Measurements from ENCODE around the gene ZNF808.
"Not testable (repeated sequence)": the region's sequence is repeated elsewhere in the genome, so short reads cannot be mapped to it uniquely, and the experiment has no call there.

The ZNF808 gene

GRCh38 chr19:52507266-52507665, 20.2 kb upstream of the ZNF808 start:
- Histone ChIP-seq H3K27me3 (ENCODE audit: insufficient read depth, low read depth) (no peaks in the 10 kb centered on the region), H3K36me3 (ENCODE audit: insufficient read depth) (no peaks in the 10 kb centered on the region), H3K27ac (no peak overlapping the region), H3K79me2 (ENCODE audit: insufficient read depth, low read depth) (no peaks in the 10 kb centered on the region), H3K9ac (no peak overlapping the region), H3K4me1 (ENCODE audit: low read depth, poor library complexity, severe bottlenecking) (no peaks in the 10 kb centered on the region), H4K20me1 (ENCODE audit: insufficient read depth) (no peaks in the 10 kb centered on the region), H3K4me2 (no peak overlapping the region), H3K4me3 (IDR thresholded peaks at IDR 0.05; ENCODE audit: insufficient read depth, low read depth, low read length) (no peak overlapping the region), H2AFZ (ENCODE audit: low read depth) (no peak overlapping the region)
- no peak for TF ChIP-seq CTCF (conservative IDR thresholded peaks at IDR 0.05; ENCODE audit: low read depth, low read length)

DNA sequence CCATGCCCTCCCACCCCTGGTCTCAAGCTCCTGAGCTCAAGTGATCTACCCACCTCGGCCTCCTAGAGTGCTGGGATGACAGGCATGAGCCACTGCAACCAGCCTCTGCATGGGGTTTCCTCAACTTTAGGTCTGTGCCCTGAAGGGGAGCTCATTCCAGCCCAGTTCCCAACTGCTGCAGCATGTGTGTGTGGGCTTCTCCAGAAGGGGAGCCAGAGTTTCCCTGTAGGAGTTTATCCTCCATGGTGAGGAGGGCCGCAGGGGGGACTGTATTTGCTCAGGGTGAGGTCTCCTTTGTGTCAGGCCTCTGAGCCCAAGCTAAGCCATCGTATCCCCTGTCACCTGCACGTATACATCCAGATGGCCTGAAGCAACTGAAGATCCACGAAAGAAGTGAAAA, 11.3 kb upstream of the ZNF808 start:
- H3K4me1 ChIP-seq (ENCODE audit: low read depth, poor library complexity, severe bottlenecking), result no peaks in the 10 kb centered on the region
- no peaks in the 10 kb centered on the region for H3K36me3 ChIP-seq (ENCODE audit: insufficient read depth)
- no peaks in the 10 kb centered on the region for H3K79me2 ChIP-seq (ENCODE audit: insufficient read depth, low read depth)
- no peaks in the 10 kb centered on the region for H4K20me1 ChIP-seq (ENCODE audit: insufficient read depth)
- H3K4me3 ChIP-seq (IDR thresholded peaks at IDR 0.05; ENCODE audit: insufficient read depth, low read depth, low read length), result no peak overlapping the region
- no peak overlapping the region for H3K9ac ChIP-seq
- no peak for TF ChIP-seq CTCF (conservative IDR thresholded peaks at IDR 0.05; ENCODE audit: low read depth, low read length)
- H3K4me2 ChIP-seq, result no peak overlapping the region
- no peak overlapping the region for H2AFZ ChIP-seq (ENCODE audit: low read depth)
- H3K27me3 ChIP-seq (ENCODE audit: insufficient read depth, low read depth), result peaks cover 10% of the 10 kb centered on the region; the same call in 1 of the 2 replicates
- no peak overlapping the region for H3K27ac ChIP-seq

DNA sequence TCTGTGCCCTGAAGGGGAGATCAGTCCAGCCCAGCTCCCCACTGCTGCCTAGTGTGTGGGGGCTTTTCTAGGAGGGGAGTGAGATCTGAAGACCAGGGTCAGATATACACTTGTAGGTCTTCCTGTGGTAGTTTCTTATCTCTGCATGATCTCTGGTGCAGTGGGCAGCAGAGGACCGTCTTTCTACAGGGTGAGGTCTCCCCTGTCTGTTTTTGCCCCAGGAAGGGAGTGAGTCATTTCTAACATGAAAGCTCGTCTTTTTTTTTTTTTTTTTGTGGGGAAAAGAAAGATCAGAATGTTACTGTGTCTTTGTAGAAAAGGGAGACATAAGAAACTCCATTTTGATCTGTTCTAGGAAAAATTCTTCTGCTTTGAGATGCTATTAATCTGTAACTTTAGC, 8.8 kb upstream of the ZNF808 start:
- Histone ChIP-seq H3K4me1 (ENCODE audit: low read depth, poor library complexity, severe bottlenecking) (no peaks in the 10 kb centered on the region), H4K20me1 (ENCODE audit: insufficient read depth) (no peaks in the 10 kb centered on the region), H3K9ac (no peak overlapping the region), H2AFZ (ENCODE audit: low read depth) (no peak overlapping the region), H3K36me3 (ENCODE audit: insufficient read depth) (no peaks in the 10 kb centered on the region), H3K4me3 (IDR thresholded peaks at IDR 0.05; ENCODE audit: insufficient read depth, low read depth, low read length) (no peak overlapping the region), H3K79me2 (ENCODE audit: insufficient read depth, low read depth) (no peaks in the 10 kb centered on the region), H3K4me2 (no peak overlapping the region), H3K27ac (no peak overlapping the region), H3K27me3 (ENCODE audit: insufficient read depth, low read depth) (peaks cover 12% of the 10 kb centered on the region; the same call in 1 of the 2 replicates)
- TF ChIP-seq CTCF (conservative IDR thresholded peaks at IDR 0.05; ENCODE audit: low read depth, low read length), result no peak

GRCh38 chr19:52519175-52519574, 8.3 kb upstream of the ZNF808 start:
- not testable (repeated sequence) for H3K4me1 ChIP-seq (ENCODE audit: low read depth, poor library complexity, severe bottlenecking); H3K36me3 ChIP-seq (ENCODE audit: insufficient read depth); H3K4me2 ChIP-seq; H3K9ac ChIP-seq; H4K20me1 ChIP-seq (ENCODE audit: insufficient read depth); H3K4me3 ChIP-seq (IDR thresholded peaks at IDR 0.05; ENCODE audit: insufficient read depth, low read depth, low read length); H2AFZ ChIP-seq (ENCODE audit: low read depth); H3K79me2 ChIP-seq (ENCODE audit: insufficient read depth, low read depth); H3K27ac ChIP-seq
- peaks cover 12% of the 10 kb centered on the region; the same call in 1 of the 2 replicates for H3K27me3 ChIP-seq (ENCODE audit: insufficient read depth, low read depth)

DNA sequence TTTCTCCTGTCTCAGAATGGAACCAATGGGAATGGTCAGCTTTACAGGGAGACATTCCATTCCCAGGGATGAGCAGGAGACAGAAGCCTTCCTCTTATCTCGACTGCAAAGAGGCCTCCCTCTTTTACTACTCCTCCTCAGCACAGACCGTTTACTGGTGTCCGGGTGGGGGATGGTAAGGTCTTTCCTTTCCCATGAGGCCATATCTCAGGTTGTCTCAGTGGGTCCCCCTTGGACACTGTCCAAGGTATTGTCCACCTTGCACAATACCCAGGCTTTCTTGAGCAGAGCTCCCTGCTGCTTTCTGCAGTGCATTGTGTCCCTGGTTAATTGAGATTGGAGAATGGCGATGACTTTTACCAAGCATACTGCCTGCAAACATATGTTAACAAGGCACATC, 7.5 kb upstream of the ZNF808 start:
- Histone ChIP-seq H4K20me1 (ENCODE audit: insufficient read depth) (no peaks in the 10 kb centered on the region), H2AFZ (ENCODE audit: low read depth) (no peak overlapping the region), H3K79me2 (ENCODE audit: insufficient read depth, low read depth) (no peaks in the 10 kb centered on the region), H3K4me2 (no peak overlapping the region), H3K36me3 (ENCODE audit: insufficient read depth) (no peaks in the 10 kb centered on the region), H3K4me3 (IDR thresholded peaks at IDR 0.05; ENCODE audit: insufficient read depth, low read depth, low read length) (no peak overlapping the region), H3K27me3 (ENCODE audit: insufficient read depth, low read depth) (peaks cover 12% of the 10 kb centered on the region; the same call in 1 of the 2 replicates), H3K27ac (no peak overlapping the region), H3K4me1 (ENCODE audit: low read depth, poor library complexity, severe bottlenecking) (no peaks in the 10 kb centered on the region), H3K9ac (no peak overlapping the region)
- TF ChIP-seq CTCF (conservative IDR thresholded peaks at IDR 0.05; ENCODE audit: low read depth, low read length), result no peak
